NCI-H524 (cell line): ENCODE results near the gene CDH4.

Source experiments
- DNase-seq, 2 experiments: peaks; one replicate each; lab custom pipeline; 2025; lab: John Stamatoyannopoulos, UW

The CDH4 gene

GRCh38 chr20:61693055-61693600, 441.1 kb downstream of the CDH4 start:
- no peak for DNase-seq

GRCh38 chr20:61694682-61695081, 442.6 kb downstream of the CDH4 start:
- DNase-seq = peak in 1 of 2 experiments; percentile 10

- DNase-seq = no peak
Observed at GRCh38 chr20:61695741-61696140, 443.7 kb downstream of the CDH4 start.

- no peak for DNase-seq
Observed at GRCh38 chr20:61696181-61696735, 444.2 kb downstream of the CDH4 start.

GRCh38 chr20:61697666-61698597, 445.9 kb downstream of the CDH4 start:
- DNase-seq = no peak

- no peak for DNase-seq
Observed at GRCh38 chr20:61698598-61699494, 446.8 kb downstream of the CDH4 start.

- DNase-seq = no peak
Observed at GRCh38 chr20:61699495-61700374, 447.7 kb downstream of the CDH4 start.

- no peak for DNase-seq
Observed at GRCh38 chr20:61700595-61701140, 448.6 kb downstream of the CDH4 start.

- DNase-seq = no peak
Observed at GRCh38 chr20:61701401-61701800, 449.3 kb downstream of the CDH4 start.

GRCh38 chr20:61701802-61702201, 449.7 kb downstream of the CDH4 start:
- DNase-seq = no peak

- no peak for DNase-seq
Observed at GRCh38 chr20:61702246-61702645, 450.2 kb downstream of the CDH4 start.

- DNase-seq = no peak
Observed at GRCh38 chr20:61704661-61705060, 452.6 kb downstream of the CDH4 start.

GRCh38 chr20:61705386-61706258, 453.6 kb downstream of the CDH4 start:
- DNase-seq = no peak

- no peak for DNase-seq
Observed at GRCh38 chr20:61706259-61706961, 454.3 kb downstream of the CDH4 start.

GRCh38 chr20:61708891-61709290, 456.8 kb downstream of the CDH4 start:
- no peak for DNase-seq

GRCh38 chr20:61710108-61710507, 458.0 kb downstream of the CDH4 start:
- no peak for DNase-seq

- DNase-seq = no peak
Observed at GRCh38 chr20:61712688-61713087, 460.6 kb downstream of the CDH4 start.

- no peak for DNase-seq
Observed at GRCh38 chr20:61718361-61719005, 466.4 kb downstream of the CDH4 start.
